Activated naive CD4-positive, alpha-beta T cell treated with anti-CD3 and anti-CD28 coated beads, Interleukin-2, amount 50 U/mL, for 24 hours (primary cell): Measurements from ENCODE around the gene ARID5B.
"Not testable (repeated sequence)": the region's sequence is repeated elsewhere in the genome, so short reads cannot be mapped to it uniquely, and the experiment has no call there.

Source experiments
- H3K27ac Mint-ChIP-seq: one replicate; pipeline ENCODE4 v1.8.0; 2021; ENCODE audit warnings: mild to moderate bottlenecking, mixed read lengths
- H3K27me3 Mint-ChIP-seq: one replicate; pipeline ENCODE4 v1.8.0; 2021; ENCODE audit warnings: mixed read lengths
- H3K36me3 Mint-ChIP-seq: one replicate; pipeline ENCODE4 v1.8.0; 2021; ENCODE audit warnings: mixed read lengths
- H3K4me1 Mint-ChIP-seq: one replicate; pipeline ENCODE4 v1.8.0; 2021; ENCODE audit warnings: mixed read lengths
- H3K4me3 Mint-ChIP-seq: one replicate; pipeline ENCODE4 v1.8.0; 2021; ENCODE audit warnings: mild to moderate bottlenecking, mixed read lengths
- H3K9me3 Mint-ChIP-seq: one replicate; pipeline ENCODE4 v1.8.0; 2021; ENCODE audit warnings: mixed read lengths

ARID5B gene

DNA sequence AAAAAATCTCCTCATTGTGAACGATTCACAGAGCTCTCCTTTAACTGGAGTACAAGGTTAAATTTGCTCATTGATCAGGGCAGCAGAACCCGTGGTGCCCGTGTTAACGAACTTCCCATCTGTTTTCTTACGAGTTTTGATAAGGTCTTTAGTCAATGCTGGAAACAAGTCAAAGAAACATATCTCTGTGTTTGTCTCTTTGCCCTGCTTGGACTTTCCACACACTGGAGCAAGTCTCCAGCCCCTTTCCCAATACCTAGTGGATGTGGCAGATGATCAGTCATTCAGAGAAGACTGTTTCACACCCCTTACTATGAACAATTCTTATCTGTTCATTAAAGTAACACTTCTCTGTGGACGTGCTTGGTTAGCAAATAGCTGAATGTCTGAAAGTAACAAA is 121.3 kb downstream of the ARID5B start:
- H3K36me3 Mint-ChIP-seq: peaks cover 25% of the 10 kb centered on the region
- H3K4me3 Mint-ChIP-seq: peak overlapping the region; percentile 26
- no peaks in the 10 kb centered on the region for H3K27me3 Mint-ChIP-seq
- peak overlapping the region; percentile 91 for H3K27ac Mint-ChIP-seq
- H3K4me1 Mint-ChIP-seq: peaks cover 91% of the 10 kb centered on the region
- peaks cover 6% of the 10 kb centered on the region for H3K9me3 Mint-ChIP-seq

DNA sequence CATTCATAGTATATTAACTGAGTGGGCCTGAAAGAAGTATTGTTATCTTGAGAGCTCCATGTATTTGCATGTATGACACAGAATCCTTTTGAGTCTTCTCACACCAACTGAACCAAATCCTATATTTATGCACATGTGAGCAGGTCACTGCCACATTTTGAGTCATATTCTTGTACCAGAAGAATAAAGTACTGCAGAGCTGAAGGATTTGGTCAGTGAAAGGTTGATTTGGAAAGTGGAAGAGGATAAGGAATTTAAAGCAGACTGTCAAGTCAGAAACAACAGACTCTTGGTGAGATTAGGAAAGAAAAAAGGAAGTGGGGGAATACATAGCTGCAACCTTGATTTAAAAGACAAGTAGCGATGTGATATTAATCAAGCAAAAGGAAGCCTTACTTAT is 121.8 kb downstream of the ARID5B start:
- Mint-ChIP-seq H3K4me1 (peaks cover 91% of the 10 kb centered on the region), H3K4me3 (peak overlapping the region; percentile 23), H3K36me3 (peaks cover 25% of the 10 kb centered on the region), H3K9me3 (peaks cover 6% of the 10 kb centered on the region), H3K27me3 (no peaks in the 10 kb centered on the region), H3K27ac (peak overlapping the region; percentile 91)

DNA sequence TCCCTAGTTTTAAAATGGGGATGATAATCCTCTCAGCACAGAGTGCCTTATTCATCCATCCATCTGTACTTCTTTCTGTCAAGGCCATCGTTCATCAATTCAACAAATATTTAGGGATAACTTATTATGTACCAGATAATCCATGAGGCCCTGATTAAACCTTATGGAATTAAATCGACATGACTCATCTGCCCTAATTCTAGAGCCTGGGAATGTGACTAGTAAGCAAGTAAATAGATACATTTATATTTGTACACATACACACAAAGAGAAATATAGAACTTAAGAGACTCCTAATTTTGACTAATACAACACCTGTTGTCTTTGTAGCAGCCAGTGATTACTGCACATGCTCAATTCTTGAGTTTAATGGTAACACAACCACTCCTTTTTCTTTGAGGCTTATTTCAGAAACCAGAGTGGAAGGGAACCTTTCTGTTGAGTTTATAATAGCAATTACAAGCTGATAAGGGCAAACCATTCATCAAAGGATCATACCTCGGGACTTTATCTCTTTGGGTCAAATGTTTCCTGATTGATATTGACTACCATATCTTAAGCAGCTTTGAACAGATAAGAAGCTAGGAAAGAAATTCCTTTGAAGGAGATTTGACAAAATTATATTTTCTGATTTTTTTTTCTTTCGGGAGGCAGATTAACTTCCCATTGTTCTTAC is 122.7 kb downstream of the ARID5B start:
- Mint-ChIP-seq H3K27ac (peak overlapping the region; percentile 51), H3K9me3 (peaks cover 6% of the 10 kb centered on the region), H3K4me3 (no peak overlapping the region), H3K36me3 (peaks cover 24% of the 10 kb centered on the region), H3K27me3 (no peaks in the 10 kb centered on the region), H3K4me1 (peaks cover 91% of the 10 kb centered on the region)

DNA sequence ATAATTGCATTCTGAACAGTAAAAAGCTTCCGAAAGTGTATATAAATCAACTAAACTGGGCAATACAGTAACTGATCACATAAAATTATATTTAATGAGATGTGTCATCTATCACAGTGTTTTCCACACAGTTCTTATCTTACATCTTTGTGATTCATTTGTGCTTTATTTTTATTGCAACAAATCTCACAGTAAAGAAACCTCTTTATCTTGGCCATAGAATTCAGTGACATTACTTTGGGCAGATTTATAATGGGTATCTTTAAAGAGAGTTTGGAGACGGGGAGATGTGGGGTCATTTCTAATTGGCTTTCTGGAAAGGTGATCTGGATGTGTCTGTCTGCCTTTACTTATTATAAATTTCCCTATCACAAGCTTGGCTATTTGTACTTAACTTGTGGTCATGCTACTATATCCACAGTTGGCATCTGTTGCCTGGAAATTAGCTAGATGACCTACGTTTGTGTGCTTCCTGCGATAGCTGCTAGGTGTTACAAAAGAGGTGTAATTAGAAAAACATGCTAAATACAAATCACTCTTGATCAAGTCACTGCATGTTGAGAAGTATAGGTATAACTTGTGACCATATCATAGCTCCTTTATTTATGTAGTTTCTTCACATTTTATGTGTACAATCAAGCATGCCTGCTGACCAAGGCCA is 123.8 kb downstream of the ARID5B start:
- peak overlapping the region; percentile 23 for H3K4me3 Mint-ChIP-seq

DNA sequence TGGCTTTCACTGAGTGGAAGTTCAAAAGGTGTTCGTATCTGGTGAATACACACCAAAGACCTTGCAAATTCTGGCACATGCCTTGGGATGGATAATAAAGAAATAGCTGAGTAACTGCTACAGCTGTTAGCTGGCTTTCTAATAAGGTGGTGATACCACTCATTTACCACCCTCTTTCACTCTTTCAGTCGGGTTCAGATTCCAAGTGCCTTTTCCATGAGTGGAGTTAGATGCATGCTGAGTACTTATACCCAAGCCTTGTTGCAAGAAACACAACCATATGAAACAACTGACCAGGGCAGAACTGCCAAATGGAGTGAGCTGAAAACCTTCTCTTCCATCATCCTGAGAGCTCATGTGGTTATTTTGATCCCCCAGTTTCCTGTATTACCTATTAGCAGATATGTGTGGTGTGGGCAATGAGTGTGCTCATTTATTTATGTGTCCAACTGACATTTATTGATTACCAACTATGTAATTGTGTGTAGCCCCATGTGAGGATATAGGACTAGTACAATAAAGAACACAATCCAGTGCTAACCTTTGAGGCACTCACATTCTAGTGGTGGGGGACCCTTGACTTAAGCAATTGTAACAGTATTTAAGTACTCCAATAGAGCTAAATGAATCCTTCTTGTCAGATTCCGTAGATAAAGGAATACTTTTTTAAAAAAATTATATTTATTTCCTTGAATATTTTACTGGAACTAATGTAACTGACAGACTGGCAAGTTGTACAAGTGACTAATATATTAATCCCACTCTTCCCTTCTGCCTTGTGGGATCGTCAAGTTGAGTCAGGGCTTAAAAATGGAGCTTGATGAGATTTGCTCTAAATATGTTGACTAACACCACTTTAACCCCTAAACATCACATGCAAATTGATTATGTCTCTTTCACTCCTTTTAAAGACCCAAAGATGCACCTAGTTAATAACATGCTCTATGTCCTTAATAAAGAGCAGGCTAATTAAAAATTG is 124.7 kb downstream of the ARID5B start:
- Mint-ChIP-seq H3K9me3 (no peaks in the 10 kb centered on the region), H3K27me3 (no peaks in the 10 kb centered on the region), H3K27ac (peak overlapping the region; percentile 59), H3K4me1 (peaks cover 92% of the 10 kb centered on the region), H3K4me3 (no peak overlapping the region), H3K36me3 (peaks cover 28% of the 10 kb centered on the region)

More for the DNA sequence above, 123.8 kb downstream of the ARID5B start:
- H3K36me3 Mint-ChIP-seq: peaks cover 26% of the 10 kb centered on the region
- H3K27me3 Mint-ChIP-seq: no peaks in the 10 kb centered on the region
- H3K9me3 Mint-ChIP-seq: peaks cover 5% of the 10 kb centered on the region
- peak overlapping the region; percentile 76 for H3K27ac Mint-ChIP-seq
- peaks cover 91% of the 10 kb centered on the region for H3K4me1 Mint-ChIP-seq

DNA sequence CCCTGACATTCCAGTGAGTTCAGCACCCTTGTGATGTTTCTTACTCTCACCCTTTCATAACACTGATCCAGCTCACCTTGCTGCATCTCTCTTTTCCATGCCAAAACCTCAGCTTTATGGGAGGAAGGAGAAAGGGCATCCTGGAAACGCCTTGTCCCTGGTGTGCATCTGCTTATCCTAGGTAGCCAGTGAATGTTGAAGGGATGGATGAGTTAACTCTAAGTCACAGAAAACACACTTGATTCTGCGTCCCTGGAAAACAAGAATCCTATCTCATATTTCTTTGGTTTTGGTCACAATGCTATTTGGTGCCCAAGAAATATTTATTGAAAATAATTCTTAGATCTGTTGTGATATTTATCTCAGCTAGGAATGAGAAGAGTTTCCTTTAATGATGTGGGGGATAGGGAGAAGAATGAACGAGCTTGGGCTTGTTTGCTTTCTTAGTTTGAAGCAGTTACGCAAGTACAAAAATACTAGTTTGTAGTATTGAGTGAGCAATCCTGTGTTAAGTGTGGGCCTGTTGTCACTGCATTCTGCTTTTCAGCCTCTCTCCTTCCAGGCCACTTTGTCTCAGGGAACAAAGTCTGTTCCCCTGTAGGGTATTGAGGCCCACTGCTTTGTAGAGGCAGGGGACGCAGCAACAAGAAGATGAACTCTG is 126.5 kb downstream of the ARID5B start:
- Mint-ChIP-seq H3K4me3 (no peak overlapping the region), H3K27me3 (no peaks in the 10 kb centered on the region), H3K9me3 (no peaks in the 10 kb centered on the region), H3K36me3 (peaks cover 25% of the 10 kb centered on the region), H3K4me1 (peaks cover 86% of the 10 kb centered on the region), H3K27ac (peak overlapping the region; percentile 56)

DNA sequence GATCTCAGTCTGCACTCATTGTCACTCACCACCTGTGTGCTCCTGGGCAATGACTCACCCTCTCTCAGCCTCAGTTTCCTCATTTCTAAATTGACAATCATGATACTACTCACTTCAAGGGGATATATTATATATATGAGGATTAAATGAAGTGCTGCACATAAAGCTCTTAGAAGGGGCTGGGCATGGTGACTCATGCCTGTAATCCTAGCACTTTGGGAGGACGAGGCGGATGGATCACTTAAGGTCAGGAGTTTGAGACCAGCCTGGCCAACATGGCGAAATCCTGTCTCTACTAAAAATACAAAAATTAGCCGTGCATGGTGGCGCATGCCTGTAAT is 127.0 kb downstream of the ARID5B start:
- H3K4me1 Mint-ChIP-seq: peaks cover 86% of the 10 kb centered on the region
- H3K9me3 Mint-ChIP-seq, H3K4me3 Mint-ChIP-seq, H3K27me3 Mint-ChIP-seq: not testable (repeated sequence)
- H3K36me3 Mint-ChIP-seq: peaks cover 20% of the 10 kb centered on the region
- peak overlapping the region; percentile 56 for H3K27ac Mint-ChIP-seq

DNA sequence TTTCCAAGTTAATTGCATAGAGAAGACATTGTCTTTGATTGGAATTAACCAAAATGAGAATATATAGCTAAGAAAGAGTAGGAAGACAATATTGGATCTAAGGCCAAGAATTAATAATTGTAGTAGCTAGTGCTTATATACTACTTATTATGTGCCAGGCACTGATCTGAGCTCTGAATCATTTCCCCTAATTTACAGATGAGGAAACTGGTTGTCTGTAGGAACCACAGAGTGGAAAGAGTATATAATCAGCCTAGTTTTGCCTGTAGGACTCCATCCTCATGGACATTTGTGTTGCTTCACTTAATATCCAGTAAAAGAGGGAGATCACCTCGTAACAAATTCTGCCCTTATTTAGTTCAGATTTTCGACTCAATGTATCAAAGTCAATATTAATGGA is 127.9 kb downstream of the ARID5B start:
- Mint-ChIP-seq H3K9me3 (no peaks in the 10 kb centered on the region), H3K4me1 (peaks cover 86% of the 10 kb centered on the region), H3K27me3 (no peaks in the 10 kb centered on the region), H3K27ac (peak overlapping the region; percentile 97), H3K36me3 (peaks cover 20% of the 10 kb centered on the region), H3K4me3 (peak overlapping the region; percentile 62)

DNA sequence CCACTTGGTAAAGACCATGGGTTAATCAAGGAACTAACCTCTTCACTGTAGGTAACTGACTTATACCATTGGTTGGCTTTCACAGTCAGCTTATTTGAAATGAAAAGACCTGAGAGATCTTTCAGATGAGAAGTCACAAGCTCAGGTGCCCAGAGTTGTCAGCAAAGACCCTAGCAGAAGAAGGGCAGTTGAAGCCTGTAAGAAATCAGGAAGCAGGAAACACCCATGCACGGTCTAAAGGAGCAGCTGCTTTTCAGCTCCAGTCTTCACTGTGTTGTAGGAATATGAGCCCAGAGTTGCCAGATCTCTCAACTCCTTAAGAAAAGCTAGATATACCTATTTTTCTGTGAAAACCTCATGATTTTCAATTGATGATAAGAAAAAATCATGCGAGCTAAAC is 130.0 kb downstream of the ARID5B start:
- peaks cover 22% of the 10 kb centered on the region for H3K36me3 Mint-ChIP-seq
- H3K9me3 Mint-ChIP-seq: no peaks in the 10 kb centered on the region
- H3K27ac Mint-ChIP-seq: peak overlapping the region; percentile 59
- H3K4me3 Mint-ChIP-seq: no peak overlapping the region
- H3K27me3 Mint-ChIP-seq: no peaks in the 10 kb centered on the region
- peaks cover 89% of the 10 kb centered on the region for H3K4me1 Mint-ChIP-seq

DNA sequence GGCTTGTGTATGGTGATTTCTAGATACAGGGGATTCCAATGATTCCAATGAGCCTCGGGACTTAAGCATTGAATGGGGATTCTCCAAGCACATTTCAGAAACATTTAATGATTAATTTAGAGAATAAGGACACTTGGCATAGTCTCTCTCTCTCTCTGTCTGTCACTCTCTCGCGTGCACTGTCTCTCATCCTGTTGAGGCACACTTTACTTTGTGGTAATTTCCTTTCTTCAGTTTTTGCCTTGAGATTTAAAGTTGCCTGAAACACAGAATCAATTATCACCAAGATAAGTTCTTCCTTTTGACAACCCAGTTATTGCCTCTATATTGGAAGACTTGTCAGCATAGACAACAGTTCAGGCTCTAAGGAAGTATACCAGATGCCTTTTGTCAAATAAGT is 131.6 kb downstream of the ARID5B start:
- H3K4me1 Mint-ChIP-seq: peaks cover 90% of the 10 kb centered on the region
- H3K9me3 Mint-ChIP-seq: no peaks in the 10 kb centered on the region
- H3K4me3 Mint-ChIP-seq: no peak overlapping the region
- peak overlapping the region; percentile 97 for H3K27ac Mint-ChIP-seq
- peaks cover 22% of the 10 kb centered on the region for H3K36me3 Mint-ChIP-seq
- H3K27me3 Mint-ChIP-seq: no peaks in the 10 kb centered on the region

DNA sequence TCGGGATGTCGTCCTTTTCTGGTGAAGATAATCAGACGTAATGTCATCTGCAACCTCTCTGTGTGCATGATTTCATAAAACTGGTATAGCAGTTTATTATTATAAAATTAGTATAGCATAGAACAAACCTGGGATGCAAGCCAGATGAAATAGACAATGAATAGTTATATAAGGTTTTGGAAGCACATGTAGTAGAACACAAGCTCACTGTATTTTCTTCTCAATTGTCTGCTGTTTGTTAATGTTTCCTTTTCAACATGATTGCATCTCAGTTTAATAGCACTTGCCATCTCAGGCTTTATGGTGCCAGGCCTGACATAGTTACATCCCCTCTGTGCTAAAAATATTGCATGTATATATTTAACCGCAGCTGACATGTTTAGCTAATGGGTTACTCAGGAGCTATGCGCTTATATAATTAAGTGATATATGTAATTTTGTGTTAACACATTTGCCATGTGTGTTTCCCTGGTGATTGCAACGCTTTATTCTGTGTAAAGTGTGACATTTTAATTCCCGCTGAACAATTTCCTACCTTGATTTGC is 132.7 kb downstream of the ARID5B start:
- H3K27me3 Mint-ChIP-seq: no peaks in the 10 kb centered on the region
- H3K27ac Mint-ChIP-seq: no peak overlapping the region
- H3K9me3 Mint-ChIP-seq: no peaks in the 10 kb centered on the region
- peaks cover 89% of the 10 kb centered on the region for H3K4me1 Mint-ChIP-seq
- H3K4me3 Mint-ChIP-seq: no peak overlapping the region
- peaks cover 16% of the 10 kb centered on the region for H3K36me3 Mint-ChIP-seq

DNA sequence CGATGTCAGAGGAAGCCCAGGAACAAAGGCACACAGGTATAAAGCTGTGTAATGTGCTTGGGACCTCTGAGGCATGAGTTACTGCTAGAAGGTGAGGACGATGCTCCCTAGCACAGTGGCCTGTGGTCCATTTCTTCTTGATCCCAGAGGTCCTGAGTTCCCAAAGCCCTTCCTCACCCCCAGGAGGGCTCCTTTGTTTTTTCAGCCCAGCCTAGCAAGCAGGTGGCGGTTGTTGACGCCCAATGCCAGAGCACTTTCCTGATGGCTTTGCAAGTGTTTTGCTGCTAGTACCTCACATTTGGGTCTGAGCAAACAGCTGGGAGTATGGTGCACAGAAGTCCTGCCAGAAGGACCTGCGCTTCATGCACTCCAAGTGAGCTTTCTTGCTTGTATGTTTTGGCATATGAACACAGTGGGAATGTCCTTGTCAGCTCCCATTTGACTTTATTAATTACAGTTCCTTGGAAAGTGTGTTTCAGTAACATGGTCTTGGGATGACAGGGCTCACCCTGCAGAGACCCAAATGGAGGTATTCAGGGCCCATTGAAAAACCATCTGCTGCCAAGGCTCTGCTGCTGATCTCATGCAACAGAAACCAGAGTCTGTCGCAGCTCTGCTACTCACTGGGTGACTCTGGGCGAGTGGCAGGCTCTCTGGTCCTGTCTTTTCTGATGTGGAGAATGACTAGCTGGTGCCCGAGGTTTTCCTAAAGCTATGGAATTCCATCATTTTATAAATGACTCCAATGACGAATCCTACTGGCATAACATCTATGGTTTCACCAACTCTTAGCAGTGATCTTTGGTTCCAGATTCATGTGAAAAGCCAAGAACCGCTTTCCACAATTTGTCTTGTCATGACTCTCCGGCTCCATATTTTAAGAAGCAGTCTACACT is 134.9 kb downstream of the ARID5B start:
- peak overlapping the region; percentile 94 for H3K27ac Mint-ChIP-seq
- peaks cover 10% of the 10 kb centered on the region for H3K36me3 Mint-ChIP-seq
- no peak overlapping the region for H3K4me3 Mint-ChIP-seq
- no peaks in the 10 kb centered on the region for H3K27me3 Mint-ChIP-seq
- no peaks in the 10 kb centered on the region for H3K9me3 Mint-ChIP-seq
- H3K4me1 Mint-ChIP-seq: peaks cover 87% of the 10 kb centered on the region

DNA sequence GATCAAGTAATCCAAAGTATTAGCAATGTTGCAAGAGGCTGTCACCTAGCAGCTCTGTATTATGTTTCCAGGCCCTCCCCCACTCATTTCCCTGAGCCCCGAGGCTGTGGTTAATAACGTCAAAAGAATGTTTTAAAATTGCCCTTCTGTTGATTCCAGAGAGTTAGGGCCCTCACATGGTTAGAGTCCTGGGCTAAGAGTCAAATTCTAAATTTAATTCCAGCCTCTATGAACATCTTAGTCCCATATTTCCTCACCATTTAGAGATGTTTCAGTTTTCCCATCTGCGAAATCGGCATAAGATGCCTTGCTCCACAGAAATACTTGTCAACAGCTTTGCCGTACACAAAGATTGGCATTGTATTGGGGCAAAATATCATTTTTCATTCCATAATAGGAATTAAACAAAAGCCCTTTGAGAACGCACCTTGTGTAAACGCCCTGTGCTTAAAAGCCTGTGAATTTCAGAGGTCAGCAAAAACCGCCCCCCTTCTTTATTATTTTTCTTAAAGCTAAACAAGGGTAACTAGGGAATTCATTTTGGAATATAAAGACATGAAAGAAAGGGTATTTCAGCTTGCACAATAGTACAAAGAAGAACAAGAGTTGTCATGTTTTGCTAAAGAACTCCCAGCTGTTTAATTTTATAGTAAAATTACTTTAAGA is 135.8 kb downstream of the ARID5B start:
- Mint-ChIP-seq H3K9me3 (no peaks in the 10 kb centered on the region), H3K4me3 (no peak overlapping the region), H3K4me1 (peaks cover 90% of the 10 kb centered on the region), H3K27ac (peak overlapping the region; percentile 94), H3K36me3 (peaks cover 15% of the 10 kb centered on the region), H3K27me3 (no peaks in the 10 kb centered on the region)
